HG02678 (cell line): ENCODE results near the gene ITGAD.

Experiments used
- ATAC-seq: cut with Tn5 transposase; IDR thresholded peaks from one replicate; pipeline ENCODE4 v1.9.1; 2021; ENCODE audit warnings: mild to moderate bottlenecking, moderate library complexity; ENCODE audit not compliant: unreplicated experiment

The ITGAD gene

DNA sequence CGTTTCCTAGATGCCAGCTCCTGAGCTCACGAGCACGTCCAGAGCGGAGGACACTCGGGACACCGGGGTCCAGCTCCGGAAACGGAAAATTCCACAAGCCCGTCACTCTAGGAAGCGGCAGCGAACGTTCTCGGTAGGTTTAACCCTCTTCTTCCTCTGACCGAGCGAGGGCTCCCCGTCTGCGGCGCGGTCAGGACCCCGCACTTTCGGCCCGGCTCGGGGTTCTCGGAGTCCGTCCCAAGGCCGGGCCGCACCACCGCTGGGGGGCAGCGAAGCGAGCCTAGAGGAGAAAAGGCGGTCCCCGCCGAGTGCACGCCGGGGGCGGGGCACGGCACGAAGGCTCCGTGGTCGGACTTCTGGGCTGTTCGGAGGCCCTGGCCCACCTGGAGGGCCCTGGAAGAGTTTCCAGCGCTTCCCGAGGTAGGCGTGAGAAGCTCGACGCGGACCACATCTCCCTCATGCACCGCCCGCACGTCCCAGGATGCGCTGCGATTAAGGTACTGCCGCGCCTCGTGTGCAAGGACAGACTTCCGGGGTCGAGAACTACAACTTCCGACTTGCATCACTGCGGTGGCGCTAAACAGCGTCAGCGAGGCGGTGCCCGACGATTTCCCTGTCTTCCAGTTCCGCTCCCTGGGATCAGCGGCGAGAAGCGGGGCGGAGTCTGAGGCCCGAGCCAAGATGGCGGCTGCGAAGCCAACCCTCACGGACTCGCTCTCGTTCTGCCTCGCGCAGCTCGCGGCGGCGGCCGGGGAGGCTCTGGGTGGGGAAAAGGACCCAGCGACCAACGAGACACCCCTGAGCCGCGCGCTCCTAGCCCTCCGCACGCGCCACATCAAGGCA lies 65.9 kb downstream of the ITGAD start, which contains the start of gene ARMC5:
Gene ARMC5 (plus strand): TSS at position 658 of the 843 bp plus-strand sequence. CDS start 24 bp downstream, at position 682.
- ATAC-seq = peak; percentile 72

DNA sequence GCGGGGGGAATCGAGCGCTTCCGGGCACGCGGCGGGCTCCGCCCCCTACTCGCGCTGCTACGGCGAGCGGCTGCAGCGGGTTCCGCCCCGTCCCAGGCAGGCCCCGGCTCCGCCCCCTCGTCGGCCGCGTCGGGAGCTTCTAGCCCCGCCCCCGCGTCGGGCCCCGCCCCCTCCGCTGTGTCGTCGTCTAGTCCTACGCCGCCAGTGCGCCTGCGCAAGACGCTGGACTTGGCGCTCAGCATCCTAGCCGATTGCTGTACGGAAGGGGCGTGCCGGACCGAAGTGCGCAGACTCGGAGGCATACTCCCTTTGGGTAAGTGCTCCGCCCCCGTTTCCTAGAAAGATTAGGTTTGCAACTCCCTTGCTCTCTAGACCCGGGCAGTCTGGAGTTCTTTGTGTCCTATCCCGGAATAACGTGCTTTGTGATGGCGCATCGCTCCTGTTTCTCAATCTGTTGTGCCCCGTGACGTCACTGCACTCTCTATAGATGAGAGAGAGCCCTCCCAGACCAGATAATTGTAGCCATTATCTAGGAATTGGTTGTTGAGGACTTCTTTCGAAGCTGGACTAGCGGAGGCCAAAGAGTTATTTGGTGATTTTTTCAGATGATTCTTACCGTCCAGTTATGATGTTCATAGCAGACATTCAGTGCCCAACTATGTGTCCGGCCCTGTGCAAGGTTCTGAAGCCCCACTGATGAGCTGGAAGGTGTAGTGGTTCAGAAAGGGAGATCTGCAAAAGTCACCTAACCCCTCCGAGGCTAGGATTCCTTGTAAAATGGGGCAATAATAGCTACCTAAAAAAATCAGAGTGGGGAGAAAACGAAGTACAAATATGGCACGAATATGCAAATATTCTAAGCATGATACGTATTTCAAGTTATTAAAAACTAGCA lies 66.8 kb downstream of the ITGAD start:
- peak; percentile 71 for ATAC-seq

DNA sequence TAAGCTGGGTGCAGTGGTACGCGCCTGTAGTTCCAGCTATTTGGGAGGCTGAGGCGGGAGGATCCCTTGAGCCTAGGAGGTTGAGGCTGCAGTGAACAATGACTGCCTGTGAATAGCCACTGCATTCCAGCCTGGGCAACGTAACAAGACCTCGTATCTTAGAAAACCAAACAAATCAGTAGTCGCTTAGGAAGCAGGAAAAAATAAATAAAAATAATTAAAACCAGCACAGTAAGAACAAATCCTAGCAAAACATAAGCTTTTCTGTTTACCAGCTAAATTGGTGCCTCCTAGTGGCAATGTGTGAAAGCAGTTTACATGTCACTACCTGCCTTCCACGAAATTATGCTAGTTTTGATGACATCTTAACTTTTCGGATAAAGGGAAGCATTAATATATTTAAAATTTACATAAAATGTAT lies 67.5 kb downstream of the ITGAD start:
- ATAC-seq = no peak

DNA sequence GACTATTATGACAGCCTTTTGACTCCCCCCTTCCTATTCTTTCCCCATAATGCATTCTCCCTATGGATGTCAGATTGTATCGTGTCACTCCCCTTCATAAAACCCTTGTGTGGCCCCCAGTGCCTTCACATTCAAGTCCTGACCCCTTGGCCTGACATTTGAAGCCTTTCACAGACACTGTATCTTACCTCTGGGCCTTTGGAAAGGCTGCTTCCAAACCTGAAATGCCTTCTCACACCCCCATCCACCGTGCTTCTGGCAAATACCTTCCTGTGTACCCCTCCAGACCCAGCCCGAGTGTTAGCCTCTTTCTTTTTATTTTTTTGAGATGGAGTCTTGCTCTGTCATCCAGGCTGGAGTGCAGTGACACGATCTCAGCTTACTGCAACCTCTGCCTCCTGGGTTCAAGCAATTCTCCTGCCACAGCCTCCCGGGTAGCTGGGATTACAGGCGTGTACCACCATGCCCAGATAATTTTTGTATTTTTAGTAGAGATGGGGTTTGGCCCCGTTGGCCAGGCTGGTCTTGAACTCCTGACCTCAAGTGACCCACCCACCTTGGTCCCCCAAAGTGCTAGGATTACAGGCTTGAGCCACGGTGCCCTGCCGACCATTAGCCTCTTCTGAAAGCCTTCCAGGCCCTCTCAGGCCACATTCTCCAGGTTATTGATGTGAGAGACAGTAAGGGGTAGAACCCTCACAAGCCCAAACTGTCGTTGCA lies 68.2 kb downstream of the ITGAD start:
- no peak for ATAC-seq

DNA sequence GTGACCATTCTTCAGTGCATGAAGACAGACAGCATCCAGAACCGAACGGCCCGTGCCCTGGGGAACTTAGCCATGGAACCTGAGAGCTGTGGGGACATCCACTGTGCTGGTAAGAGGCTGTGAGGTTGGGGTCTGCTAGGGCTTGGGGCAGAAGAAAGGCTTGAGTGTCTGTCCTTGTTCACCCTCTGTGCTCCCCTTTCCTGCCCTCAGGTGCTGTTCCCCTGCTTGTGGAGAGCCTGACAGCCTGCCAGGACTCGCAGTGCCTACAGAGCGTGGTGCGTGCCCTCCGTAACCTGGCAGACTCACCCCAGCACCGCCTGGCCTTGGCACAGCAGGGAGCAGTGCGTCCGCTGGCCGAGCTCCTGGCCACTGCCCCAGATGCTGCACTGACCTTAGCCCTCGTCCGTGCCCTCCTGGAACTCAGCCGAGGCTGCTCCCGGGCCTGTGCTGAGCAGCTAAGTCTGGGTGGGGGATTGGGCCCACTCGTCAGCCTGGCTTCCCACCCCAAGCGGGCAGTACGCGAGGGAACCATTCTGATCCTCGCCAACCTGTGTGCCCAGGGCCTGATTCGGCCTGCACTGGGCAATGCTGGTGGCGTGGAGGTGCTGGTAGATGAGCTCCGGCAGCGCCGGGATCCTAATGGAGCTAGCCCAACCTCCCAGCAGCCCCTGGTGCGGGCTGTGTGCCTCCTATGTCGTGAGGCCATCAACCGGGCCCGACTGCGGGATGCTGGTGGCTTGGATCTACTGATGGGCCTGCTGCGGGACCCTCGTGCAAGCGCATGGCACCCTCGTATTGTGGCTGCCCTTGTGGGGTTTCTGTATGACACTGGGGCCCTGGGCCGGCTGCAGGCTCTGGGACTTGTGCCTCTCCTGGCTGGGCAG lies 69.0 kb downstream of the ITGAD start:
- no peak for ATAC-seq

DNA sequence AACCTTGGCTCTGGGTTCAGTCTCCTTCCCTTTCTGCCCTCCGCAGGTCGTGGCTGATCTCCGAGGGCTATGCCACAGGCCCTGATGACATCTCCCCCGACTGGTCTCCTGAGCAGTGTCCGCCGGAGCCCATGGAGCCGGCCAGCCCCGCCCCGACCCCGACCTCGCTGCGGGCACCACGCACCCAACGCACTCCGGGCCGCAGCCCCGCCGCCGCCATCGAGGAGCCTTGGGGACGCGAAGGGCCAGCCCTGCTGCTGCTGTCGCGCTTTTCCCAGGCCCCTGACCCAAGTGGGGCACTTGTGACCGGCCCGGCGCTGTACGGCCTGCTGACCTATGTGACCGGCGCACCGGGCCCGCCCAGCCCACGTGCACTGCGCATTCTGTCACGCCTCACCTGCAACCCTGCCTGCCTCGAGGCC lies 71.2 kb downstream of the ITGAD start:
- no peak for ATAC-seq

DNA sequence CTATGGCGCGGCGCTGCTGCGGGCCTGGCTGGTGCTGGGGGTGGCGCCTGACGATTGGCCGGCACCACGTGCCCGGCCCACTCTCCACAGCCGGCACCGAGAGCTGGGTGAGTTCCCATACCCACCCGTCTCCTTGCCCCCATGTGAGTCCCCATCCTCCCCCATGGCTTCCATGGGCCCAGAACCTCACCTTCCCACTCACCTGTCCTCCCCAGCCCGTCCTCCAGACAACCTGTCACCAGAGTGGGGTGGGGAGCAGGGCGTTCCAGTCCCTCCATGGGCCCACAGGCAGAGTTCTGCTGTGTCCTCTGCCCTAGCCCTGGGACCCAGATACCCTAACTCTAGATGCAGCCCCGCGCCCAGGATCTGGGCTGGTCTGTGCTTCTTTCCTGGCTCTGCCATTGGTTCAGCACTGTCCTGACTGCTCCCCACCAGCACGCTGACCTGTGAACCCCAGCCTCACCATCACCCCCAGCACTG lies 71.7 kb downstream of the ITGAD start:
- ATAC-seq = no peak

DNA sequence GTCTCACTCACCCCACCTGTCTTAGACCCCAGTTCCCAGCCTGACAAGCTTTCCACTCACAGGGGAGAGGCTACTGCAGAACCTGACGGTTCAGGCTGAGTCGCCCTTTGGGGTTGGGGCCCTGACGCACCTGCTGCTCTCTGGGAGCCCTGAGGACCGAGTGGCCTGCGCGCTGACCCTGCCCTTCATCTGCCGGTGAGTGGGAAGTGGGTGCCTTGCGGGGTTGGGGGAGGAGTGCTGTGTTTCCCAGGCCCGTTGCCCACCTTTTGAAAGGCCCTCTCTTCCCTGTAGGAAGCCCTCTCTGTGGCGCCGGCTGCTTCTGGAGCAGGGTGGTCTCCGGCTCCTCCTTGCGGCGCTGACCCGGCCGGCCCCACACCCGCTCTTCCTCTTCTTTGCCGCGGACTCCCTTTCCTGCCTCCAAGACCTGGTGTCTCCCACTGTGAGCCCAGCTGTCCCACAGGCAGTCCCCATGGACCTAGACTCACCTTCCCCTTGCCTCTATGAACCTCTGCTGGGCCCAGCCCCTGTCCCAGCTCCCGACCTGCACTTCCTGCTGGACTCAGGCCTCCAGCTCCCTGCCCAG lies 72.7 kb downstream of the ITGAD start:
- ATAC-seq = no peak

DNA sequence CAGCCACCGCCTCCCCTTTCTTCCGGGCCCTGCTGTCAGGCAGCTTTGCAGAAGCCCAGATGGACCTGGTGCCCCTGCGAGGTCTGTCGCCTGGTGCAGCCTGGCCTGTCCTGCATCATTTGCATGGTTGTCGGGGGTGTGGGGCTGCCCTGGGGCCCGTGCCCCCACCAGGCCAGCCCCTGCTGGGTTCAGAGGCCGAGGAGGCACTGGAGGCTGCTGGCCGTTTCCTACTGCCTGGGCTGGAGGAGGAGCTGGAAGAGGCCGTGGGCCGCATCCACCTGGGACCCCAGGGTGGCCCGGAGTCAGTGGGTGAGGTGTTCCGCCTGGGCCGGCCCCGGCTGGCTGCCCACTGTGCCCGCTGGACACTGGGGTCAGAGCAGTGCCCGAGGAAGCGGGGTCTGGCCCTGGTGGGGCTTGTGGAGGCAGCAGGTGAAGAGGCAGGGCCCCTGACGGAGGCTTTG lies 73.3 kb downstream of the ITGAD start:
- ATAC-seq = no peak

DNA sequence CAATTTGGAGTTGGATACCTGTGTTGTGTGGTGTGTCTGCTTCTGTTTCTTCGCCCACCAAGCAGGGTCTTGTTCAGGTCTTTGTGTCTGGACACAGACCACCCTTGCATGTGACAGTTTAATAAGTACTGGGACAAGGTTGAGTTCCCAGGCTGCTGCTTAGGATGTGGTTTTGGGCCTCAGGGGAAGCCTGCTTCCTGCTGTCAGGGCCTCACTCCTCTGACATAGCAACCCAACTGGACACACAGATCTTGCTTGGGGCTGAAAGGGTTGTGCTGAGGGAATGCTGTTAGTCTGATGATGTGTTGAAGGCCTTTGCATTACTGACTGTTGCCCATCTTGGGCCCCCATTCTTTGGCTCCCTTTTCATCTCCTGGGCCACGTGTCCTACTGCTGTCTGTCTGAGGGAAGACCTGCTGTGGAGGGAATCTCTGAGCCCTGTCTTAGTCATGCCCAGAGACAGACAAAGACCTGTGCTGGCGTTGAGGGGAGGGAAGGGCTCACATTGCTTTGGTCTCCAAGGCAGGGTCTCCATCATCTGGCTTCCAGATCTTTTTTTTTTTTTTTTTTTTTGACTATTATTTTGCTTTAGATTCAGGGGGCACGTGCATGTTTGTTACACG lies 74.1 kb downstream of the ITGAD start:
- ATAC-seq = peak; percentile 65

DNA sequence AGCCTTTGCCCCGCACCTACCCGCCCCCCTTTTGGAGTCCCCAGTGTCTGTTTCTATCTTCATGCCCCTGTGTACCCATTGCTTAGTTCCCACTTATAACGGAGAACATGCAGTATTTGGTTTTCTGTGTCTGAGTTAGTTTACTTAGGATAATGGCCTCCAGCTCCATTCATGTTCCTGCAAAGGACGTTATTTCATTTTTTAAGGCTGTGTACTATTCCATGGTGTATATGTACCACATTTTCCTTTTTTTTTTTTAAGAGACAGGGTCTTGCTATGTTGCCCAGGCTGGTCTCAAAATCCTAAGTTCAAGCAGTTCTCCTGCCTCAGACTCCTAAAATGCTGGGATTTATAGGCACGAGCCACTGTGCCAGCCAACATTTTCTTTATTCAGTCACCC lies 74.7 kb downstream of the ITGAD start:
- no peak for ATAC-seq

DNA sequence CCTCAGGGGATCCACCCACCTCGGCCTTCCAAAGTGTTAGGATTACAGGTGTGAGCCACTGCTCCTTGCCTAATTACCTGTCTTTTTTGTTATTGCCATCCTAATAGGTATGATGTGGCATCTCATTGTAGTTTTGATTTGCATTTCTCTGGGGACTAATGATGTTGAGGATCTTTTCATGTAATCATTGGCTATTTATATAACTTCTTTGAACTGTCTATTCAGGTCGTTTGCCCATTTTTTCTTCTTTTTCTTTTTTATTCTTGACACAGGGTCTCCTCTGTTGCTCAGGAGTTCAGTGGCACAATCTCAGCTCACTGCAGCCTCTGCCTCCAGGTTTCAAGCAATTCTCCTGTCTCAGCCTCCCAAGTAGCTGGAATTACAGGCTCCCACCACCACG lies 77.5 kb downstream of the ITGAD start:
- ATAC-seq = no peak

DNA sequence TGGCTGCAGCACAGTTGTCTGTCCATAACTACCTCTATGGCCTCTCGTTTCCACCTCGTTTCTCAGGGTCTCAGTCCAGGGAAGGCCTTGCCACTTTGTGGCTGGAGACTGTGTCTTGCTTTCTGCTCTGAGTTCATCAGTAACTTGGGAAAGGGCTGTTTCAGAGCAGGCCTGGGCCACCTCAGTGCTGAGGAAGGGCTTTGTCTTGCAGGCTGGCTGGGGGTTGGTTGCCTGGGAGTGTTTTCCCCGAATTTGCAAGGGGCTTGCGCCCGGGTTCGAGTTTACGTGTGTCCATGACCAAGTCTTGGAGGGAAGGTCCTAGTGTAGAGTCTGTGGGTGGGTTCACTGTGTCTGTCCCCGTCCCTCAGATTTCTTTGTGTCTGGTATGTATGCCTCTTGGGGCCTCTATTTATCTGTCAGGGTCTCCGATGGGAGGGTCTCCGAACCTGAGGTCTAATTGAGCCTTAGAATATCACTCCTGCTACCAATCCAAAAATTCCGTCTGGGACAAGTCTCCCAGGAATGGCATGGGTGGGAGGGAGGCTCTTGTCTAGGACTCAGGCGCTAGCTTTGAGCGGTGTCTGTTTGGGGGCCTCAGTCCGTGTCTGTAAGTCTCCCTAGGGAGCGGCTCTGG lies 78.2 kb downstream of the ITGAD start:
- ATAC-seq = no peak

DNA sequence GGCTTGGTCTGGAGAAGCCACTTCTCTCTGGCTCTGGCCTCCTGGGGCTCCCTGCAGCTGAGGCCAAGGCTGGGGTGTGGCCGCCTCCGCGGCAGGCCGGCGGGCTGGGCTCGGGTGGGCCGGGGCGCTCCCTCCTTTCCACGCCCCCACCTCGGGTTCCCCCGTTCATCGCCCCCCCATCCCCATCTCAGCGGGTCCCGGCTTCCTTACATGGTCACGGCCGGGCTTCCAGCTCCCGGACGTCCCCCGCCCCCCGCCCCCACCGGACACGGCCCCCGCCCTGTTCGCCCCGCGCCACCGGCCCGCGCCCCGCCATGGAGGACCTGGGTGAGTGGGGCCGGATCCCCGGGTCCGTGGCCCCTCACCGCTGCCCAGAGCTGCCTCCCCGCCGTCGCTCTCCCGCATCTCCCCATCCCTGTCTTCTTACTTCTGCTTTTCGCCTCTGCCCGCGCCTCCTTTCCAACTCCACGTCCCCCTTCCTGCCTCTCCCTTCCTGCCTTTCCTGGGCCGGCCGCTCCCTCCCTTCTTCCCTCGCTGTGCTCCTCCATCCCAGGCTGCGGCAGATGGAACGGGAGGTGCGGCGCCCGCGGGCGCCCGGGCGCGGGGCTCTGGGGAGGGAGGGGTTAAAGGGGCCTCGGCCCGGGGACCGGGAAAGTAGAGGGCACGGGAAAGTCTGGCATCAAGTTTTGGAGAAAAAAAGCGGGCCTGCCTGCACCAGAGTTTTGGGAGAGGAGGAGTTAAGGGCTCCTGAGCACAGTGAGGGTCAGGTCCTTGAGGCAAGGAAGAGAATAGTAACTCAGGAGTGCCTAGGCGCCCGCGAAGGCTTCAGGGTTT lies 79.0 kb downstream of the ITGAD start, which contains the start of gene TGFB1I1:
Gene TGFB1I1 (plus strand): TSS at position 278 of the 834 bp plus-strand sequence. CDS start 37 bp downstream, at position 315.
- ATAC-seq = peak; percentile 2

DNA sequence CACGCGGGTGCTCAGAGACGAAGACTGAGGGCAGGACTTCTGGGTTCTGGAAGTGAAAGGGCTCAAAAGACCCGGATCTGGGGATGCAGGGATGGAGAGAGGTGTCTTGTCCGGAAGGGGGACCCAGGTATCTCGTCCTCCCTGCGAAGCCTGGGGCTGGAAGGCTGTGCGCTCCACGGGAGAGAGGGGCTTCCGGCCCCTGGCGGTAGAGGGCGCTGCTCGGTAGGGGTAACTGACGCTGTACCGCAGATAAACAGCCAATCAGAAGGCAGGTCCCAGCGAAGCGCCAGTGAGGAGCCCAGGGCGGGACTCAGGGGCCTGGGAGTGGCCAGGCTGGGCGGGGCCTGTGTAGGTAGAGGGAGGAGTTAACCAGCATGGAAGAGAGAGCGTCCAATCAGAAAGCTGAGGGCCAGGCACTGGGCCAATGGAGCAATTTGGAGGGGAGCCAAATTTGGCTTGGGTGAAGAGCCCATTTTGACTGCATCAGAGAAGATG lies 79.6 kb downstream of the ITGAD start:
- peak; percentile 49 for ATAC-seq

DNA sequence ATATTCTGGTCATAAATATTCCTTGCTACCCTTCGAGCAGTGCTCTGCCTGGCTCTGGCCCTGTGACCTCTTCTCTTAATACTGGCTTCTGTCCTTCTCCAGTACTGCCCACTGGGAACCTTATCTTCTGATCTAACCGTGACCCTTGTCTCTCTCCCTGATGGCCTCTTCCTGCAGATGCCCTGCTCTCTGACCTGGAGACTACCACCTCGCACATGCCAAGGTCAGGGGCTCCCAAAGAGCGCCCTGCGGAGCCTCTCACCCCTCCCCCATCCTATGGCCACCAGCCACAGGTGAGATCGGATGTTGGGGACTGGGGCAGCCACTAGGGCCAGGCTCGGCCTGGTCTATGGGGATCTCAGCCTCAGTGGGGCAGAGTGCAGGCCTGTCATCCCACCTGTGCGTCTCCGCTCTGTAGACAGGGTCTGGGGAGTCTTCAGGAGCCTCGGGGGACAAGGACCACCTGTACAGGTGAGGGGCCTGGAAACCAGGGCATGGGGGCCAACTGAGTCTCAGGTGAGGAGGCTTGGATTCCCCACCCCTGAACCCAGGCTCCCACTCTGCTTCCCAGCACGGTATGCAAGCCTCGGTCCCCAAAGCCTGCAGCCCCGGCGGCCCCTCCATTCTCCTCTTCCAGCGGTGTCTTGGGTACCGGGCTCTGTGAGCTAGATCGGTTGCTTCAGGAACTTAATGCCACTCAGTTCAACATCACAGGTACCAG lies 80.3 kb downstream of the ITGAD start:
- ATAC-seq = no peak
